ENCODE data around the gene USP15. TPM values are rescaled to one million over a fixed set of nuclear protein-coding genes. Genes with fewer than 3 reads are reported as not detected.

USP15 gene
- total and polyA plus RNA-seq, 2 of the 4 experiments (the other 2 are of a cell fraction), result 28.5 to 49.6 TPM

GRCh38 chr12:62401631-62402030 lies 141.4 kb downstream of the USP15 start:
- Histone ChIP-seq H3K4me1 (ENCODE audit: control insufficient read depth, insufficient read depth, low read length) (no peaks in the 10 kb centered on the region), H3K23ac (ENCODE audit: low read depth, low read length) (no peak overlapping the region), H4K5ac (ENCODE audit: low read depth, low read length) (no peak overlapping the region), H3K18ac (ENCODE audit: low read depth, low read length) (no peak overlapping the region), H3K14ac (replicated peaks; ENCODE audit: low read depth, low read length) (no peak overlapping the region), H3K27me3 (ENCODE audit: control insufficient read depth, insufficient read depth, low read length) (no peaks in the 10 kb centered on the region), H2BK20ac (ENCODE audit: low read depth, low read length) (no peak overlapping the region), H3K4ac (ENCODE audit: low read depth, low read length) (no peak overlapping the region), H3K4me3 (ENCODE audit: insufficient read depth, low read depth, low read length) (no peak overlapping the region), H4K91ac (ENCODE audit: insufficient read depth, low read depth, low read length) (no peak overlapping the region), H2BK120ac (ENCODE audit: low read depth, low read length) (no peak overlapping the region), H3K56ac (ENCODE audit: extremely low read depth, insufficient read depth, low read length) (no peak overlapping the region), H2BK5ac (ENCODE audit: low read depth, low read length, poor library complexity, severe bottlenecking) (no peak overlapping the region), H3K4me2 (ENCODE audit: low read depth, low read length) (no peak overlapping the region), H2BK15ac (ENCODE audit: low read depth, low read length) (no peak overlapping the region), H3K79me1 (ENCODE audit: low read depth in 1 of 2, low read length in 2 of 2) (peaks cover 0 to 3% of the 10 kb centered on the region in 2 experiments; a peak in 2 of 4 replicates), H3K9me1 (ENCODE audit: insufficient read depth, low read length) (peaks cover 3% of the 10 kb centered on the region; the same call in 1 of the 2 replicates), H4K20me1 (ENCODE audit: insufficient read depth, low read length) (no peaks in the 10 kb centered on the region), H4K8ac (ENCODE audit: low read depth in 2 of 2, low read length in 2 of 2) (no peak overlapping the region), H3K36me3 (ENCODE audit: control insufficient read depth, insufficient read depth, low read length) (peaks cover 11% of the 10 kb centered on the region), H2AK5ac (ENCODE audit: low read depth, low read length) (no peak overlapping the region), H3K27ac (ENCODE audit: insufficient read depth, low read length) (no peak overlapping the region), H2AK9ac (replicated peaks; ENCODE audit: low read depth, low read length, poor library complexity) (no peak overlapping the region), H3K9me3 (ENCODE audit: control insufficient read depth, insufficient read depth, low read length) (no peaks in the 10 kb centered on the region), H2AFZ (replicated peaks; ENCODE audit: low read length, poor library complexity) (no peak overlapping the region), H3K9ac (ENCODE audit: low read depth, low read length) (no peak overlapping the region)
- POLR2A ChIA-PET (ENCODE audit: unreplicated experiment), result no interaction called here
- TF ChIP-seq CHD1 (IDR thresholded peaks at IDR 0.05; ENCODE audit: low read depth, low read length) (no peak), CEBPB (IDR thresholded peaks at IDR 0.05; ENCODE audit: low read depth, low read length) (no peak), RFX5 (IDR thresholded peaks at IDR 0.05; ENCODE audit: low read depth, low read length) (no peak), POLR2A (IDR thresholded peaks at IDR 0.05; ENCODE audit: low read depth, low read length) (no peak), BHLHE40 (IDR thresholded peaks at IDR 0.05; ENCODE audit: low read depth, low read length) (no peak), RCOR1 (IDR thresholded peaks at IDR 0.05; ENCODE audit: insufficient replicate concordance, low read length) (no peak)
- no TSS peak for BruUV-seq (replicated peaks)
- dilution Hi-C loops (cut with HindIII; ENCODE audit: low sequenced_read_pairs, unreplicated experiment), result no loop called here
- CTCF ChIA-PET, result no interaction called here
- DNase-seq, result no peak
- intact Hi-C loops (cut with micrococcal nuclease), result no loop called here
- in situ Hi-C loops (cut with MboI; ENCODE audit: low sequenced_read_pairs), result no loop called here
- no peak for ATAC-seq (ENCODE audit: low read depth)
- WGBS, 2 experiments (ENCODE audit: extremely low coverage in 2 of 2, insufficient read length in 1 of 2), result no CpG with 5 or more reads among the region's 3 CpGs

All from IMR-90 (cell line).